Testis (tissue), 3 donors: ENCODE results near the gene VSTM5. TPM values are rescaled to one million over a fixed set of nuclear protein-coding genes. Genes with fewer than 3 reads are reported as not detected.

ENCODE experiments used
- DNase-seq: peaks from one replicate; pipeline ENCODE4 v3.0.0-alpha.2; 2019
- H3K27ac ChIP-seq, 2 donors: fragments of 200-600 bp; sonication (generic); one replicate each; pipeline ENCODE4 v1.5.1; 2019
- H3K27me3 ChIP-seq: fragments of 200-600 bp; sonication (generic); one replicate; pipeline ENCODE4 v1.5.1; 2019
- H3K36me3 ChIP-seq: fragments of 200-600 bp; sonication (generic); one replicate; pipeline ENCODE4 v1.5.1; 2017; ENCODE audit warnings: low read depth; ENCODE audit errors: missing control alignments
- H3K4me1 ChIP-seq: fragments of 200-600 bp; sonication (generic); one replicate; pipeline ENCODE4 v1.5.1; 2019
- H3K4me3 ChIP-seq, 2 donors: fragments of 200-600 bp; sonication (generic); one replicate each; pipeline ENCODE4 v1.5.1; 2017 to 2019
- H3K9me3 ChIP-seq: fragments of 200-600 bp; sonication (generic); one replicate; pipeline ENCODE4 v1.5.1; 2017
- POLR2A ChIP-seq: fragments of 450-650 bp; IDR thresholded peaks from one replicate; pipeline ENCODE4 v1.6.1; 2017; ENCODE audit warnings: antibody characterized with exemption, mild to moderate bottlenecking, moderate library complexity
- WGBS, 2 donors: methylation state at CpG; one replicate each; pipeline ENCODE4 v1.1.5; 2018; 5-methylcytosine and 5-hydroxymethylcytosine counted together
- intact Hi-C: fragments of 100-400 bp; cut with DNase I; formaldehyde crosslinking; loops from one replicate; pipeline ENCODE4 v1.15.1; 2023; ENCODE audit warnings: low total_unique reads
- polyA plus RNA-seq: library from polyadenylated mRNA; stranded (reverse); fragments of 350-450 nt; fragmentation: Illumina TruSeq; extraction: RNeasy Lipid Tissue Mini Kit (QIAGEN cat#74804); gene quantifications from one replicate; pipeline ENCODE4 v1.2.3, GENCODE V29; 2014; ENCODE audit warnings: low read depth, low replicate concordance; ENCODE audit not compliant: insufficient read depth
- total RNA-seq, 2 donors: library from RNA; depleted of rRNA; stranded (reverse); fragments of >200 nt; gene quantifications; one replicate each; pipeline ENCODE4 v1.2.3, GENCODE V29; 2016
- TF ChIP-seq, protein P1 (sequence below), 3 experiments: fragments of 450-650 bp in 2 of 3; fragments of 200-600 bp in 1 of 3; sonication (generic) in 1 of 3; IDR thresholded peaks; one replicate each; pipeline ENCODE4 v1.5.1; 2016 to 2019; ENCODE audit warnings: antibody characterized with exemption in 3 of 3, mild to moderate bottlenecking in 2 of 3, moderate library complexity in 1 of 3

Gene VSTM5
- total and polyA plus RNA-seq, 3 donors from 2014 or later = 0.26 to 0.50 (median 0.31) TPM

DNA sequence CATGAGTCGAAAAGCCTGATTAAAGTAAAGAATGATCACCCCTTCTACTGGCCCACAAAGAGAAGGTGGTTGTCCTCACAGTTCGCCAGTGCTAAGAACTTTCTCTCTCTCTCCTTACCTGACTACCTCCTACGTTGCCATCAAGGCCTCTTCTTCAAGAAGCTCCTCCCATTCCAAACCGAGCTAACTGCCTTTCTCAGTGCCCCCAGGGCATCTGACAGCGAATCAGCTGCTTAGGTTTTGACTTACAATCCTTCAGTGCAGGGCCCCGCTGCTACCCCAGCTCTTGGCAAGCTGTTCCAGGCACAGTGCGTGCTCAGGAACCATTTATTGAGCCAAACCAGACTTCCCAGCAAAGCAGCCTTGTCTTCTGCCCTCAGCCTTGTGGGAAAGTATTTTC lies 5.8 kb downstream of the VSTM5 start:
- H3K4me3 ChIP-seq = no peak overlapping the region
- H3K4me1 ChIP-seq = no peaks in the 10 kb centered on the region
- no peak for DNase-seq
- intact Hi-C loops = no loop called here
- WGBS, 2 donors = 77 to 81% methylated on average over 5 to 7 of the region's 7 CpGs
- no peak overlapping the region for H3K27ac ChIP-seq
- H3K27me3 ChIP-seq = no peaks in the 10 kb centered on the region
- no peaks in the 10 kb centered on the region for H3K36me3 ChIP-seq
- H3K9me3 ChIP-seq = no peaks in the 10 kb centered on the region
- TF ChIP-seq, protein P1, sequence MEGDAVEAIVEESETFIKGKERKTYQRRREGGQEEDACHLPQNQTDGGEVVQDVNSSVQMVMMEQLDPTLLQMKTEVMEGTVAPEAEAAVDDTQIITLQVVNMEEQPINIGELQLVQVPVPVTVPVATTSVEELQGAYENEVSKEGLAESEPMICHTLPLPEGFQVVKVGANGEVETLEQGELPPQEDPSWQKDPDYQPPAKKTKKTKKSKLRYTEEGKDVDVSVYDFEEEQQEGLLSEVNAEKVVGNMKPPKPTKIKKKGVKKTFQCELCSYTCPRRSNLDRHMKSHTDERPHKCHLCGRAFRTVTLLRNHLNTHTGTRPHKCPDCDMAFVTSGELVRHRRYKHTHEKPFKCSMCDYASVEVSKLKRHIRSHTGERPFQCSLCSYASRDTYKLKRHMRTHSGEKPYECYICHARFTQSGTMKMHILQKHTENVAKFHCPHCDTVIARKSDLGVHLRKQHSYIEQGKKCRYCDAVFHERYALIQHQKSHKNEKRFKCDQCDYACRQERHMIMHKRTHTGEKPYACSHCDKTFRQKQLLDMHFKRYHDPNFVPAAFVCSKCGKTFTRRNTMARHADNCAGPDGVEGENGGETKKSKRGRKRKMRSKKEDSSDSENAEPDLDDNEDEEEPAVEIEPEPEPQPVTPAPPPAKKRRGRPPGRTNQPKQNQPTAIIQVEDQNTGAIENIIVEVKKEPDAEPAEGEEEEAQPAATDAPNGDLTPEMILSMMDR (IDR thresholded peaks at IDR 0.05) = no peak
- no peak for TF ChIP-seq POLR2A

DNA sequence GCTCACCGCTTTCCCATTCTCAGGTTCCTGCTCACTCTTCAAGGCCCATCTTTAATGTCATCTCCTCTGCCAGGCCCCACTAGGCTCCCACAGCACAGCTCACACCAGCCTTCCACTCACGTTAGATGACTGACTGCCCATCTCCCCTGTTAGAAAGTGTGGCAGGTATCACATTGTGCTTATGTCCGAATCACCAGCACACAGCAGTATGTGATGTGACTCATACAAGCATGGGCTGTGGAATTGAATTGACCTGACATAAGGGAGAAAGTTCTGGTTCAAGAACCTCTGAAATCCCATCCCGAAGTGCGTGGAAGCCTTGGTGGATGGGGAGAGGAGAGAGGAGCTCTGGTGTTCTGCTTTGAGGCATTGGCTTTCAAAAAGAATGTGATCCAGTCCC lies 6.5 kb downstream of the VSTM5 start:
- H3K36me3 ChIP-seq = no peaks in the 10 kb centered on the region
- H3K27me3 ChIP-seq = no peaks in the 10 kb centered on the region
- no peak overlapping the region for H3K4me3 ChIP-seq
- no peaks in the 10 kb centered on the region for H3K9me3 ChIP-seq
- no peak overlapping the region for H3K27ac ChIP-seq
- no peak for DNase-seq
- WGBS, 2 donors = 92 to 98% methylated on average over 5 of the region's 5 CpGs
- no peak for TF ChIP-seq POLR2A
- TF ChIP-seq, protein P1 (IDR thresholded peaks at IDR 0.05) = no peak
- no peaks in the 10 kb centered on the region for H3K4me1 ChIP-seq
- intact Hi-C loops = no loop called here

DNA sequence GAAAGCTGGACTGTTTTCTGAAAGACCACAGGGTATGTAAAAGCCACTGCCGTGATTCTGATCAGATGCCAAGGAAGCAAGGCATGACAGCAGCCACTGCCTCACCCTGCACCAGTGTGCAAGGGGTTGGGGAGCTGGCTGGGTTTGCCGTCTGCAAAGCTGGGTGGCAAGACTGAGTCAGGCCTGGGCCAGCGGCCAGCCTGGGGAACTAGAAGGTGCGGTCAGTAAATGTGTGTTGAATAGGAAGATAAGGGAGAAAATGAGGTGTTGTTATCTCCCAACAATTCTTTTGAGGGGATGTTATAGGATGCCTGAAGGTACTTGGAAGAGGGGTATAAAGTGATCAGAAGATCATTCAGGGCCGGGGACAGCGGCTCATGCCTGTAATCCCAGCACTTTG lies 8.0 kb downstream of the VSTM5 start:
- Histone ChIP-seq H3K36me3 (no peaks in the 10 kb centered on the region), H3K9me3 (no peaks in the 10 kb centered on the region), H3K4me3 (no peak overlapping the region), H3K4me1 (no peaks in the 10 kb centered on the region), H3K27me3 (no peaks in the 10 kb centered on the region), H3K27ac (no peak overlapping the region)
- intact Hi-C loops = no loop called here
- 72 to 76% methylated on average over 6 of the region's 6 CpGs for WGBS, 2 donors
- DNase-seq = no peak
- TF ChIP-seq, protein P1 (IDR thresholded peaks at IDR 0.05) = no peak
- no peak for TF ChIP-seq POLR2A

DNA sequence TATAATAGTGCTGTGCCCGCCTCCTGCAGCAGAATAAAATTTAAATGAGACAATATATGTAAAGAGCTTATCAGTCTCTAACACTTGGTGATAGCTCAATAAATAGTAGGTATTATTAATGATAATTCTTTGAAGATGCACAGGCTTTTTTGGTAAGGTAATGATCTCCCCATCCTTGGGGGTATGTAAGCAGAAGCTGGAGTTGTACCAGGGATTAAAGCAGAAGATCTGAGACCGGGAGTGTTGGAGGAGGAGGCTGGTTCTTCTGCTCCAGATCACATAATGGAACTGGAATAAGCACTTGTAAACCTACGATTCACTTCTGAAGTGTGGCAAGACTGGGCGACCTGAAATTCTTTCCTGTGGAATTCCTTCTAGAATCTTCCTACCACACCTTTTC lies 8.4 kb downstream of the VSTM5 start:
- Histone ChIP-seq H3K27me3 (no peaks in the 10 kb centered on the region), H3K9me3 (no peaks in the 10 kb centered on the region), H3K36me3 (no peaks in the 10 kb centered on the region), H3K4me3 (no peak overlapping the region), H3K4me1 (no peaks in the 10 kb centered on the region), H3K27ac (no peak overlapping the region)
- no peak for DNase-seq
- intact Hi-C loops = no loop called here
- 94 to 96% methylated on average over 4 of the region's 4 CpGs for WGBS, 2 donors
- TF ChIP-seq, protein P1 (IDR thresholded peaks at IDR 0.05) = no peak
- no peak for TF ChIP-seq POLR2A

DNA sequence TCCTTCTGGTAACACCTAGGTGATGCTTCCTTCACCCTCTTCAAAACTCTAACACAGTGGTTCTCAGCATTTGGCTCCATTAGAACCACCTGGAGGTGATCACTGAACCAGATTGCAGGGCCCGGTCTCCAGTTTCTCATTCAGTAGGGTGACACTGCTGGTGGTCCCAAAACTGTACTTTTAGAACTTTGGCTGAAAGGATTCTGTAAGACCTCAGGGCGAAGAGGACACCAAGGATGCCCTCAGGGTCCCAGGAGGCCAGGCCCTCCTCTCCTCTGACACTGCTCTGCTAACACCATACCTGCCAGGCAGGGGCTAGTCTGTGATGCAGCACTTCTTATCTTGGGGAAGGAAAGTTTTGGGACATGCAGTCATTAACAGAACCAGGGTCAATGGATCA lies 9.0 kb downstream of the VSTM5 start:
- TF ChIP-seq POLR2A = no peak
- TF ChIP-seq, protein P1 (IDR thresholded peaks at IDR 0.05) = no peak
- no peak overlapping the region for H3K4me3 ChIP-seq
- no peak for DNase-seq
- no peaks in the 10 kb centered on the region for H3K4me1 ChIP-seq
- H3K27ac ChIP-seq = no peak overlapping the region
- H3K9me3 ChIP-seq = no peaks in the 10 kb centered on the region
- H3K36me3 ChIP-seq = no peaks in the 10 kb centered on the region
- intact Hi-C loops = no loop called here
- no peaks in the 10 kb centered on the region for H3K27me3 ChIP-seq
- 89% methylated on average over 2 of the region's 2 CpGs; no CpG with 5 or more reads in 1 of the 2 donors for WGBS, 2 donors
